Stomach (tissue), 4 donors: ENCODE data around the gene LST1.
A peak's percentile ranks its signal among the peaks of the same experiment; 100 is the strongest.

Experiments
- EP300 ChIP-seq: sonication (generic); formaldehyde crosslinking; IDR thresholded peaks from one replicate; pipeline ENCODE4 v1.6.1; 2017; ENCODE audit warnings: antibody characterized with exemption
- POLR2A ChIP-seq, 4 donors: fragments of 450-650 bp; IDR thresholded peaks; one replicate each; pipeline ENCODE4 v1.6.1; 2016; ENCODE audit warnings: antibody characterized with exemption in 4 of 4, control low read depth in 2 of 4, mild to moderate bottlenecking in 1 of 4, moderate library complexity in 1 of 4
- POLR2AphosphoS5 ChIP-seq, 3 donors: sonication (generic); formaldehyde crosslinking; IDR thresholded peaks; one replicate each; pipeline ENCODE4 v1.6.1; 2016; ENCODE audit warnings: antibody characterized with exemption in 3 of 3
- TF ChIP-seq, protein P1 (sequence below), 7 experiments: fragments of 450-650 bp in 4 of 7; fragments of 200-600 bp in 3 of 7; sonication (generic) in 3 of 7; IDR thresholded peaks; one replicate each; pipeline ENCODE4 v1.5.1; 2016 to 2019; ENCODE audit warnings: antibody characterized with exemption in 7 of 7, control low read depth in 2 of 7, mild to moderate bottlenecking in 1 of 7

DNA sequence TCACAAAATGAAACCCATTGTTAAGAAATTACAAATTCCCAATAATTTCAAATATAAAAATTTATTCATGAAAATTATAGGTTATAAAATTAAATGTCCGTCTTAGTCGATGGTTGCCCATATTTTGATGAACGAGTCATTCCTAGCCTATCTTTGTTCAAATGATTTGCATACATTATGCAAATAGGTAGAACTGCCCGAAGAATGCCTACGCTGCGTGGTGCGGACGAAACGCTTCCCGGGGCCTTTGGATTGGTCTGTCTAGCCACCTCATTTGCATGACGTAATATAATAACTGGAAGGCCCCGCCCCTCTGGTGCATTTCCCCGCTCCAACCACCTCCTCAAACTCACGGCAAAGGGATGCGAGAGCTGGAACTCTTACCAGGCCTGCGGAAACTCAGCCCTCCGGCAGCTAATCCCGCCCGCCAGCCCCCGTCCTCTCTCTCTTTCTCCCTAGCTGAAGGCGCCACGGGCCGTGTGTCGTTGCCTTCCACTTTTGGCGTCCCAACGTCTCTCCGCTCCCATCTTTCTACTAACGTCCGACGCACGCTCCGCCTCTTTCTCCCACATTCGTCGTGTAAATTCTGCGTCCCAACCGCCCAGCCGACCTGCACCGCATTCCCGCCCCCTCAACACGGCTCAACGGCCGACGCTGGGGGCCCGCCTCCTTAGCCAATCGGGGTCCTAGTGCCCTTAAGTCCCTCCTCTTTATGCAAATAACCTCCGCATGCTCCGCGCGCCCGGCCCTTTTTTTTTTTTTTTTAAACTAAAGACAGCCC lies 33.9 kb downstream of the LST1 start:
- TF ChIP-seq, protein P1, sequence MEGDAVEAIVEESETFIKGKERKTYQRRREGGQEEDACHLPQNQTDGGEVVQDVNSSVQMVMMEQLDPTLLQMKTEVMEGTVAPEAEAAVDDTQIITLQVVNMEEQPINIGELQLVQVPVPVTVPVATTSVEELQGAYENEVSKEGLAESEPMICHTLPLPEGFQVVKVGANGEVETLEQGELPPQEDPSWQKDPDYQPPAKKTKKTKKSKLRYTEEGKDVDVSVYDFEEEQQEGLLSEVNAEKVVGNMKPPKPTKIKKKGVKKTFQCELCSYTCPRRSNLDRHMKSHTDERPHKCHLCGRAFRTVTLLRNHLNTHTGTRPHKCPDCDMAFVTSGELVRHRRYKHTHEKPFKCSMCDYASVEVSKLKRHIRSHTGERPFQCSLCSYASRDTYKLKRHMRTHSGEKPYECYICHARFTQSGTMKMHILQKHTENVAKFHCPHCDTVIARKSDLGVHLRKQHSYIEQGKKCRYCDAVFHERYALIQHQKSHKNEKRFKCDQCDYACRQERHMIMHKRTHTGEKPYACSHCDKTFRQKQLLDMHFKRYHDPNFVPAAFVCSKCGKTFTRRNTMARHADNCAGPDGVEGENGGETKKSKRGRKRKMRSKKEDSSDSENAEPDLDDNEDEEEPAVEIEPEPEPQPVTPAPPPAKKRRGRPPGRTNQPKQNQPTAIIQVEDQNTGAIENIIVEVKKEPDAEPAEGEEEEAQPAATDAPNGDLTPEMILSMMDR (IDR thresholded peaks at IDR 0.05): no peak
- TF ChIP-seq POLR2A (IDR thresholded peaks at IDR 0.05) (peak in 2 of 4 donors; percentile 82 to 95), POLR2AphosphoS5 (IDR thresholded peaks at IDR 0.05) (peak; percentile 52 to 93 (median 89)), EP300 (no peak)
